ENCODE results near the gene SUGP1.

The SUGP1 gene

DNA sequence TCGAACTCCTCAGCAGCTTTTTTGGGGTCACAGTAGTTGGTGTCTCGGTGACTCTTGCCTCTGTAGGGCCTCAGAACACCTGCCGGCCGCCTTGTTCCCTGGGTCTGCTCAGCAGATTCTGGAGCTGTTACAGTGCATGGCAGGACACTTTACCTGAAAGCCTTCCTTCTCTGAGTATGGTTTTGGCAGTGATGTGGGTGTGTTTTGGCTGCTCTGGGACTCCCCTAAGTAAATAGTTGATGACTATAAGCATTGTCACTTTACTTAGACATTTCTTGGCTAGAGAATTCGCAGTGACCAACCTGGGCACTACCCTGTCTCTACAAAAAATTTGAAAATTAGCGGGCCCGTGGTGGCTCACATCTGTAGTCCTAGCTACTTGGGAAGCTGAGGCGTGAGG lies 7.4 kb upstream of the SUGP1 start:
- Histone ChIP-seq H3K79me2 (ENCODE audit: control insufficient read depth, low read length) (peaks cover 87% of the 10 kb centered on the region), H4K20me1 (ENCODE audit: control insufficient read depth, insufficient read depth, low read depth, low read length) (0 out of 2 replicates have a peak, but pooled peaks cover 3% of the 10 kb centered on the region), H3F3A (ENCODE audit: control insufficient read depth, insufficient read depth) (no peaks in the 10 kb centered on the region), H3K4me3 (ENCODE audit: low read length) (no peak overlapping the region), H3K27me3 (ENCODE audit: control insufficient read depth, low read length) (no peaks in the 10 kb centered on the region), H3K36me3 (ENCODE audit: control insufficient read depth, low read length) (peaks cover 56% of the 10 kb centered on the region), H3K9me3 (ENCODE audit: control insufficient read depth, insufficient read depth, low read length) (no peaks in the 10 kb centered on the region), H3K9me2 (replicated peaks; ENCODE audit: control insufficient read depth, low read length) (no peaks in the 10 kb centered on the region), H3K27ac (ENCODE audit: low read depth, low read length) (no peak overlapping the region), H3K4me1 (ENCODE audit: control insufficient read depth, low read length) (peaks cover 5% of the 10 kb centered on the region; the same call in 1 of the 2 replicates), H3K4me2 (ENCODE audit: low read length) (no peak overlapping the region)
- TF ChIP-seq, protein P1, sequence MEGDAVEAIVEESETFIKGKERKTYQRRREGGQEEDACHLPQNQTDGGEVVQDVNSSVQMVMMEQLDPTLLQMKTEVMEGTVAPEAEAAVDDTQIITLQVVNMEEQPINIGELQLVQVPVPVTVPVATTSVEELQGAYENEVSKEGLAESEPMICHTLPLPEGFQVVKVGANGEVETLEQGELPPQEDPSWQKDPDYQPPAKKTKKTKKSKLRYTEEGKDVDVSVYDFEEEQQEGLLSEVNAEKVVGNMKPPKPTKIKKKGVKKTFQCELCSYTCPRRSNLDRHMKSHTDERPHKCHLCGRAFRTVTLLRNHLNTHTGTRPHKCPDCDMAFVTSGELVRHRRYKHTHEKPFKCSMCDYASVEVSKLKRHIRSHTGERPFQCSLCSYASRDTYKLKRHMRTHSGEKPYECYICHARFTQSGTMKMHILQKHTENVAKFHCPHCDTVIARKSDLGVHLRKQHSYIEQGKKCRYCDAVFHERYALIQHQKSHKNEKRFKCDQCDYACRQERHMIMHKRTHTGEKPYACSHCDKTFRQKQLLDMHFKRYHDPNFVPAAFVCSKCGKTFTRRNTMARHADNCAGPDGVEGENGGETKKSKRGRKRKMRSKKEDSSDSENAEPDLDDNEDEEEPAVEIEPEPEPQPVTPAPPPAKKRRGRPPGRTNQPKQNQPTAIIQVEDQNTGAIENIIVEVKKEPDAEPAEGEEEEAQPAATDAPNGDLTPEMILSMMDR (IDR thresholded peaks at IDR 0.05; ENCODE audit: low read depth, low read length, poor library complexity, severe bottlenecking) = no peak
- TF ChIP-seq EZH2phosphoT487 (IDR thresholded peaks at IDR 0.05; ENCODE audit: borderline replicate concordance, low read length) = no peak

DNA sequence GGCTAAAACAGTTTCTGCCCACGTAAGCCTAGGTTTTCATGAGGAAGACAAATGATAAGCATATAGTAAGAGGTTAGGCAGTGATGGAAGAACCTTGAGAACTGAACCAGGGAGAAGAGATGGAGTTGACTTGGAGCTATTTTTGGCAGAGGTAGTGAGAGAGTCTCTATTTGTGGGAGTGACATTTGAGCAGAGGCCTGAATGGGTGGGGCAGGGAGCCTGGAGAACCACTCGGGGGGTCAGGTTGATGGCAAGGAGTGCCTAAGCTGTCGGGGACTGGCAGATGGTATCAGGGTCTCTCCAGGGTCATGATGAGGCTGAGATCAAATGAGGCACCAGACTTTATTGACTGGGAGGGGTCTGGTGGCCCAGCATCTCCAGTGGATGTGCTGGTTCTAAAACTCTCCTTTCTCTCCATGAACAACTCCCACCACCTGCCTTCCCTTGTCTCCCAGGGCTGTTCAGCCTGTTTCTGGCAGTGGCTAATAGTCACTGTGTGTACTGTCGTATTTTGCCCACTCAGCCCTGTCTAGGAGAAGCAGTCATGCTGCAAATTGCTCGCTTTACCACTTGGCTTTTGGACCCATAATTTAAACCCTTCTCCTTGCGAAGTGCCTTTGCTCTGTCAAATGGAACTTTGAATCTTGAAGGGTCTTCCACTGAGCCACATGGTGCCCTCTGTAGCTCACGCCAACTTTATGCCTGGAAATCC lies 3.9 kb upstream of the SUGP1 start:
- no peak overlapping the region for H3K4me3 ChIP-seq (ENCODE audit: low read length)
- no peaks in the 10 kb centered on the region for H3K9me3 ChIP-seq (ENCODE audit: control insufficient read depth, insufficient read depth, low read length)
- TF ChIP-seq, protein P1 (IDR thresholded peaks at IDR 0.05; ENCODE audit: low read depth, low read length, poor library complexity, severe bottlenecking) = no peak
- TF ChIP-seq EZH2phosphoT487 (IDR thresholded peaks at IDR 0.05; ENCODE audit: borderline replicate concordance, low read length) = no peak
- H3F3A ChIP-seq (ENCODE audit: control insufficient read depth, insufficient read depth) = no peaks in the 10 kb centered on the region
- H3K9me2 ChIP-seq (replicated peaks; ENCODE audit: control insufficient read depth, low read length) = no peaks in the 10 kb centered on the region
- no peak overlapping the region; the same call in 1 of the 2 replicates for H3K4me2 ChIP-seq (ENCODE audit: low read length)
- peaks cover 90% of the 10 kb centered on the region for H3K79me2 ChIP-seq (ENCODE audit: control insufficient read depth, low read length)
- H4K20me1 ChIP-seq (ENCODE audit: control insufficient read depth, insufficient read depth, low read depth, low read length) = no peaks in the 10 kb centered on the region
- H3K4me1 ChIP-seq (ENCODE audit: control insufficient read depth, low read length) = peaks cover 23% of the 10 kb centered on the region
- peaks cover 52% of the 10 kb centered on the region for H3K36me3 ChIP-seq (ENCODE audit: control insufficient read depth, low read length)
- H3K27ac ChIP-seq (ENCODE audit: low read depth, low read length) = no peak overlapping the region
- no peaks in the 10 kb centered on the region for H3K27me3 ChIP-seq (ENCODE audit: control insufficient read depth, low read length)

DNA sequence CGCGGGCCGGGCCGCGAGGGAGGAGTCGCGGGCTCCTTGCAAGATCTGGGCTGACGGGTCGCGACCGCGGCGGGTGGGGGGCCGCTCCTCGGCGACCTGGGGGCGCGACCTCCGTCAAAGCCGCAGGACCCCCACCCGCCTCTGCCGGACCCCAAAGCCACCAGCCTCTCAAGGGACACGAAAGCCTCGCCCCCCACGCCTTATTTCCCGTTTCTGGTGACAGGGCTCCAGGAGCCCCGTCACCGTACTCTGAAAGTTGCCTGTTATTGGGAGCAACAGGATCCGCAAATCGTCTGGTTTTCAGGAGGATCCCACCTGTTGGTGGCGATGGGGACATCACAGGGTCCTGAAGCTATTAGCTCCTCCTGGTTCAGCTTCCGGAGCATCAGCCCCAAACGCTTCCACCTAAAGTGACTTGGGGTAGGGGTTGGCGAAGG lies 850 bp upstream of the SUGP1 start:
- Histone ChIP-seq H3K36me3 (ENCODE audit: control insufficient read depth, low read length) (peaks cover 43% of the 10 kb centered on the region), H3K4me1 (ENCODE audit: control insufficient read depth, low read length) (peaks cover 24% of the 10 kb centered on the region), H3F3A (ENCODE audit: control insufficient read depth, insufficient read depth) (no peaks in the 10 kb centered on the region), H3K4me2 (ENCODE audit: low read length) (peak overlapping the region; percentile 85), H3K9me3 (ENCODE audit: control insufficient read depth, insufficient read depth, low read length) (no peaks in the 10 kb centered on the region), H3K27me3 (ENCODE audit: control insufficient read depth, low read length) (no peaks in the 10 kb centered on the region), H4K20me1 (ENCODE audit: control insufficient read depth, insufficient read depth, low read depth, low read length) (no peaks in the 10 kb centered on the region), H3K27ac (ENCODE audit: low read depth, low read length) (peak overlapping the region; percentile 63), H3K4me3 (ENCODE audit: low read length) (peak overlapping the region; percentile 97), H3K79me2 (ENCODE audit: control insufficient read depth, low read length) (peaks cover 96% of the 10 kb centered on the region), H3K9me2 (replicated peaks; ENCODE audit: control insufficient read depth, low read length) (no peaks in the 10 kb centered on the region)
- TF ChIP-seq, protein P1 (IDR thresholded peaks at IDR 0.05; ENCODE audit: low read depth, low read length, poor library complexity, severe bottlenecking) = no peak
- TF ChIP-seq EZH2phosphoT487 (IDR thresholded peaks at IDR 0.05; ENCODE audit: borderline replicate concordance, low read length) = no peak

All from DOHH2 (cell line).